A673 (cell line): ENCODE results near the gene C1QTNF5. TPM values are rescaled to one million over a fixed set of nuclear protein-coding genes. Genes with fewer than 3 reads are reported as not detected.

Source experiments
- BruUV-seq: library from RNA; stranded (reverse); fragments of 400-500 nt; replicated peaks from 2 replicates; lab custom pipeline; 2021; lab: Mats Ljungman, UMichigan
- CTCF ChIA-PET: fragments of 300-600 bp; sonication (Branson Sonifier 250); formaldehyde crosslinking; loops from one replicate; lab custom pipeline; 2022; ENCODE audit warnings: antibody characterized with exemption; lab: Charles Lee
- POLR2A ChIA-PET: fragments of 300-600 bp; sonication (Branson Sonifier 250); formaldehyde crosslinking; loops from one replicate; lab custom pipeline; 2022; ENCODE audit warnings: antibody characterized with exemption; ENCODE audit not compliant: low non-redundant PET; lab: Charles Lee
- DNase-seq: peaks from one replicate; pipeline ENCODE4 v3.0.0-alpha.2; 2015; ENCODE audit warnings: low spot score
- H3K27ac ChIP-seq: fragments of 200-600 bp; sonication (generic); 2 replicates; pipeline ENCODE4 v1.5.1; 2016; ENCODE audit warnings: mixed run types, low read depth, mild to moderate bottlenecking, mixed read lengths, antibody characterized with exemption, low read length; ENCODE audit not compliant: poor library complexity, severe bottlenecking
- H3K27me3 ChIP-seq: fragments of 200-600 bp; sonication (generic); replicated peaks from 2 replicates; pipeline ENCODE4 v1.6.1; 2017; ENCODE audit warnings: mixed run types, low read depth, mild to moderate bottlenecking, mixed read lengths, antibody characterized with exemption, low read length; ENCODE audit not compliant: insufficient read depth, poor library complexity
- H3K36me3 ChIP-seq: fragments of 200-600 bp; sonication (generic); 2 replicates; pipeline ENCODE4 v1.6.1; 2016; ENCODE audit warnings: mixed run types, mild to moderate bottlenecking, mixed read lengths, antibody characterized with exemption, low read length; ENCODE audit not compliant: insufficient read depth, poor library complexity, severe bottlenecking
- H3K4me1 ChIP-seq: fragments of 200-600 bp; sonication (generic); 2 replicates; pipeline ENCODE4 v1.6.1; 2017; ENCODE audit warnings: mixed run types, mild to moderate bottlenecking, mixed read lengths, antibody characterized with exemption, low read length; ENCODE audit not compliant: insufficient read depth, poor library complexity, severe bottlenecking
- H3K4me3 ChIP-seq: fragments of 200-600 bp; sonication (generic); 2 replicates; pipeline ENCODE4 v1.5.1; 2016; ENCODE audit warnings: low read depth, mixed run types, mild to moderate bottlenecking, mixed read lengths, low read length; ENCODE audit not compliant: poor library complexity, severe bottlenecking
- H3K9me3 ChIP-seq: fragments of 200-600 bp; sonication (generic); 2 replicates; pipeline ENCODE4 v1.6.1; 2016; ENCODE audit warnings: mixed run types, low read depth, mild to moderate bottlenecking, mixed read lengths, antibody characterized with exemption, low read length; ENCODE audit not compliant: poor library complexity, severe bottlenecking
- EZH2 ChIP-seq: fragments of 200-600 bp; sonication (generic); IDR thresholded peaks from 2 replicates; pipeline ENCODE4 v1.6.1; 2017; ENCODE audit warnings: borderline replicate concordance, low read depth, mild to moderate bottlenecking, mixed read lengths, antibody characterized with exemption, low read length; ENCODE audit not compliant: poor library complexity, severe bottlenecking
- intact Hi-C: fragments of 100-400 bp; cut with micrococcal nuclease; formaldehyde crosslinking; loops from one replicate; pipeline ENCODE4 v1.10.0; 2022; ENCODE audit not compliant: unreplicated experiment
- total RNA-seq: library from RNA; stranded (reverse); gene quantifications from 2 replicates; pipeline ENCODE4 v1.2.3, GENCODE V29; 2021
- TF ChIP-seq, protein P1 (sequence below): fragments of 300-800, 200-600 bp; sonication (generic); conservative IDR thresholded peaks from 2 replicates; pipeline ENCODE4 v1.5.1; 2017; ENCODE audit warnings: low read depth, mild to moderate bottlenecking, antibody characterized with exemption, low read length, moderate library complexity, mixed read lengths

The C1QTNF5 gene
- total RNA-seq, 1 experiment from 2014 or later: not detected

DNA sequence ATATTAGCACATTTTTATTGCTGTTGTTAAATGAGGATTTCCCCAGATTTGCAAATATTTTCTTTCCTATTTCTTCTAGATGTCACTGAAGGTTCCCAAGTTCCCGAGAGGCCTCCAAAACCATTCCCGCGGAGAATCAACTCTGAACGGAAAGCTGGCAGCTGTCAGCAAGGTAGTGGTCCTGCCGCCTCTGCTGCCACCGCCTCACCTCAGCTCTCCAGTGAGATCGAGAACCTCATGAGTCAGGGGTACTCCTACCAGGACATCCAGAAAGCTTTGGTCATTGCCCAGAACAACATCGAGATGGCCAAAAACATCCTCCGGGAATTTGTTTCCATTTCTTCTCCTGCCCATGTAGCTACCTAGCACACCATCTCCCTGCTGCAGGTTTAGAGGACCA, 41.3 kb downstream of the C1QTNF5 start:
- Histone ChIP-seq H3K9me3 (no peaks in the 10 kb centered on the region), H3K27ac (no peak overlapping the region), H3K4me1 (no peaks in the 10 kb centered on the region), H3K4me3 (no peak overlapping the region), H3K36me3 (peaks cover 51% of the 10 kb centered on the region), H3K27me3 (no peaks in the 10 kb centered on the region)
- ChIA-PET CTCF (no interaction called here), POLR2A (no interaction called here)
- no peak for TF ChIP-seq EZH2
- TF ChIP-seq, protein P1, sequence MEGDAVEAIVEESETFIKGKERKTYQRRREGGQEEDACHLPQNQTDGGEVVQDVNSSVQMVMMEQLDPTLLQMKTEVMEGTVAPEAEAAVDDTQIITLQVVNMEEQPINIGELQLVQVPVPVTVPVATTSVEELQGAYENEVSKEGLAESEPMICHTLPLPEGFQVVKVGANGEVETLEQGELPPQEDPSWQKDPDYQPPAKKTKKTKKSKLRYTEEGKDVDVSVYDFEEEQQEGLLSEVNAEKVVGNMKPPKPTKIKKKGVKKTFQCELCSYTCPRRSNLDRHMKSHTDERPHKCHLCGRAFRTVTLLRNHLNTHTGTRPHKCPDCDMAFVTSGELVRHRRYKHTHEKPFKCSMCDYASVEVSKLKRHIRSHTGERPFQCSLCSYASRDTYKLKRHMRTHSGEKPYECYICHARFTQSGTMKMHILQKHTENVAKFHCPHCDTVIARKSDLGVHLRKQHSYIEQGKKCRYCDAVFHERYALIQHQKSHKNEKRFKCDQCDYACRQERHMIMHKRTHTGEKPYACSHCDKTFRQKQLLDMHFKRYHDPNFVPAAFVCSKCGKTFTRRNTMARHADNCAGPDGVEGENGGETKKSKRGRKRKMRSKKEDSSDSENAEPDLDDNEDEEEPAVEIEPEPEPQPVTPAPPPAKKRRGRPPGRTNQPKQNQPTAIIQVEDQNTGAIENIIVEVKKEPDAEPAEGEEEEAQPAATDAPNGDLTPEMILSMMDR: no peak
- no peak for DNase-seq
- BruUV-seq: no TSS peak
- intact Hi-C loops: no loop called here

DNA sequence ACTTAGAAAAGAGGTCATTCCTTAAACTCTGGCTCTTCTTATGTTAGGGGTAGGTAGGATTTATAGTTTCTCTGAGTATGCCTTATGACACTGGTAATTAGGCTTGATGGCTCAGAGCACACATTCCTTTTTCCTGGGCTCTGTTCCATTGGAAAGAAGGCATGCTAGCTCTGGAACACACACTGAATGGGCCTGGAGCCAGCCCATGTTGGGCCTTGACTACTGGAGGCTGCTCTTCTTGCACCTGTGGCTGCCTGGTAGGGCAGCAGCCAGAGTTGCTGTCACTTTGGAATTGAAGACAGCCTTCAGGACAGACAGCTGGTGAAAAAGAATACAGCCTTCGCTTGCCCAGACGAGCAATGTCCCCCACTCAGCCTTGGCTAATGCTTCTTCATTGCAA, 42.0 kb downstream of the C1QTNF5 start:
- DNase-seq: no peak
- H3K4me1 ChIP-seq: no peaks in the 10 kb centered on the region
- peaks cover 50% of the 10 kb centered on the region for H3K36me3 ChIP-seq
- no peak overlapping the region for H3K4me3 ChIP-seq
- TF ChIP-seq, protein P1: no peak
- no peak for TF ChIP-seq EZH2
- H3K27ac ChIP-seq: no peak overlapping the region
- intact Hi-C loops: no loop called here
- BruUV-seq: no TSS peak
- no peaks in the 10 kb centered on the region for H3K9me3 ChIP-seq
- POLR2A ChIA-PET: no interaction called here
- H3K27me3 ChIP-seq: no peaks in the 10 kb centered on the region
- CTCF ChIA-PET: interaction anchor here (0.6 kb wide), 1 partner anchor 26 kb away, joined by 6 read pairs; no protein-coding TSS in a partner anchor

DNA sequence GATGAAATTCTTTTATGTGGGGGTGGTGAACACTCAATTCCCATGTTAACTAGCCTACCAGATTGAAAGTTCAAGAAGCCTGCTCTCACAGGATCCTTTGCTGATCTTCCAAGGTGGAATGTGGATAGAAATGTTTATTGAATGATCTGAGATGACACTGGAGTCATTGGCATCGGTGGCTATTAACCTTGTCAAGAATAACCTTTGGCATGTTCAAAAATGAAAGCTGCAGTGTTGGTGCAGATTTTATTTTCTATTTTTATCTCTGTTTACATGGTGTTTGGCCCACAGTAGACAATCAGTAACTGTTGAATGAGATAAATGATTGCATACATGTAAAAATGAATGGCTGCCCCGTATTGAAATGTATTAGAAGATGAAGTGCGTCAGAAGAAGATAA, 42.7 kb downstream of the C1QTNF5 start:
- no peak overlapping the region for H3K27ac ChIP-seq
- H3K4me1 ChIP-seq: no peaks in the 10 kb centered on the region
- no peak for DNase-seq
- POLR2A ChIA-PET: no interaction called here
- CTCF ChIA-PET: no interaction called here
- intact Hi-C loops: no loop called here
- no peaks in the 10 kb centered on the region for H3K27me3 ChIP-seq
- no peaks in the 10 kb centered on the region for H3K9me3 ChIP-seq
- TF ChIP-seq, protein P1: no peak
- TF ChIP-seq EZH2: no peak
- H3K4me3 ChIP-seq: no peak overlapping the region
- no TSS peak for BruUV-seq
- H3K36me3 ChIP-seq: peaks cover 43% of the 10 kb centered on the region
